ENCODE results near the gene ATRIP. TPM values are rescaled to one million over a fixed set of nuclear protein-coding genes. Genes with fewer than 3 reads are reported as not detected.

Gene ATRIP
- total and polyA plus RNA-seq, 7 donors: 1.8 to 9.4 (median 5.1) TPM

- Histone ChIP-seq H3K9me3 (no peaks in the 10 kb centered on the region), H3K4me1 (peaks cover 0 to 26% (median 24%) of the 10 kb centered on the region in 4 donors), H3K36me3 (no peaks in the 10 kb centered on the region), H3K27ac (no peak overlapping the region), H3K27me3 (no peaks in the 10 kb centered on the region), H3K4me3 (no peak overlapping the region)
- WGBS, 2 donors: 92 to 95% methylated on average over 6 of the region's 6 CpGs
- TF ChIP-seq POLR2A (IDR thresholded peaks at IDR 0.05) (no peak), CTCF (IDR thresholded peaks at IDR 0.05) (no peak), EP300 (IDR thresholded peaks at IDR 0.05) (no peak), POLR2AphosphoS5 (IDR thresholded peaks at IDR 0.05) (no peak)
- intact Hi-C loops (cut with DNase I): no loop called here
- no peak for DNase-seq
Measured at GRCh38 chr3:48505968-48506504, 59.5 kb downstream of the ATRIP start.

- no peak overlapping the region for H3K4me3 ChIP-seq
- peaks cover 0 to 22% (median 21%) of the 10 kb centered on the region in 4 donors for H3K4me1 ChIP-seq
- intact Hi-C loops (cut with DNase I): no loop called here
- TF ChIP-seq POLR2AphosphoS5 (IDR thresholded peaks at IDR 0.05) (no peak), POLR2A (IDR thresholded peaks at IDR 0.05) (no peak), CTCF (IDR thresholded peaks at IDR 0.05) (peak in 3 of 4 experiments; percentile 13 to 31 (median 13)), EP300 (IDR thresholded peaks at IDR 0.05) (no peak)
- no peak for DNase-seq
- H3K27me3 ChIP-seq: no peaks in the 10 kb centered on the region
- no peak overlapping the region for H3K27ac ChIP-seq
- no peaks in the 10 kb centered on the region for H3K36me3 ChIP-seq
- 28 to 41% methylated on average over 10 of the region's 10 CpGs for WGBS, 2 donors
- no peaks in the 10 kb centered on the region for H3K9me3 ChIP-seq
Measured at GRCh38 chr3:48507256-48508061, 60.9 kb downstream of the ATRIP start.

GRCh38 chr3:48511551-48511950 is 65.0 kb downstream of the ATRIP start:
- intact Hi-C loops (cut with DNase I): no loop called here
- Histone ChIP-seq H3K9me3 (no peaks in the 10 kb centered on the region), H3K36me3 (no peaks in the 10 kb centered on the region), H3K27ac (no peak overlapping the region), H3K27me3 (no peaks in the 10 kb centered on the region), H3K4me1 (no peaks in the 10 kb centered on the region), H3K4me3 (no peak overlapping the region)
- DNase-seq: no peak
- TF ChIP-seq POLR2AphosphoS5 (IDR thresholded peaks at IDR 0.05) (no peak), POLR2A (IDR thresholded peaks at IDR 0.05) (no peak), CTCF (IDR thresholded peaks at IDR 0.05) (no peak), EP300 (IDR thresholded peaks at IDR 0.05) (no peak)
- whole genome bisulfite sequencing, 2 donors: 86% methylated on average over 4 of the region's 4 CpGs

GRCh38 chr3:48514431-48515227 is 68.1 kb downstream of the ATRIP start:
- Histone ChIP-seq H3K27me3 (no peaks in the 10 kb centered on the region), H3K27ac (no peak overlapping the region), H3K4me3 (no peak overlapping the region), H3K36me3 (no peaks in the 10 kb centered on the region), H3K4me1 (no peaks in the 10 kb centered on the region), H3K9me3 (no peaks in the 10 kb centered on the region)
- TF ChIP-seq CTCF (IDR thresholded peaks at IDR 0.05): no peak
- TF ChIP-seq EP300 (IDR thresholded peaks at IDR 0.05): no peak
- TF ChIP-seq POLR2AphosphoS5 (IDR thresholded peaks at IDR 0.05): no peak
- TF ChIP-seq POLR2A (IDR thresholded peaks at IDR 0.05): no peak
- WGBS, 2 donors: 70 to 90% methylated on average over 8 of the region's 8 CpGs
- intact Hi-C loops (cut with DNase I): no loop called here
- no peak for DNase-seq

Other genes starting within 250 kb of the ATRIP start
- 1 to 10 TPM in 1 of 4 donors, not detected in 3; 1.1 TPM for gene CAMP, start 223.2 kb upstream of the ATRIP start, total RNA-seq
- 1 to 10 TPM in 1 of 3 donors, not detected in 2; 1.2 TPM for gene CAMP, start 223.2 kb upstream of the ATRIP start, polyA plus RNA-seq
- 10 to 100 TPM in 2 of 4 donors, 1 to 10 TPM in 2; 5.7 to 24.1 (median 10.8) TPM for gene ZNF589, start 205.6 kb upstream of the ATRIP start, total RNA-seq
- gene ZNF589, start 205.6 kb upstream of the ATRIP start, polyA plus RNA-seq: 1 to 10 TPM; 1.2 to 8.1 (median 1.8) TPM
- 10 to 100 TPM; 14.7 to 36.2 (median 24.4) TPM for gene NME6, start 145.4 kb upstream of the ATRIP start, total RNA-seq
- gene NME6, start 145.4 kb upstream of the ATRIP start, polyA plus RNA-seq: 10 to 100 TPM; 20.0 to 24.0 (median 20.4) TPM
- not detected for gene SPINK8, start 113.1 kb upstream of the ATRIP start, total RNA-seq
- gene SPINK8, start 113.1 kb upstream of the ATRIP start, polyA plus RNA-seq: not detected
- not detected for gene FBXW12, start 74.5 kb upstream of the ATRIP start, total RNA-seq
- gene FBXW12, start 74.5 kb upstream of the ATRIP start, polyA plus RNA-seq: not detected
- 100 to 1,000 TPM in 1 of 4 donors, 10 to 100 TPM in 3; 59.9 to 162 (median 79.7) TPM for gene PLXNB1, start 16.7 kb upstream of the ATRIP start, total RNA-seq
- 10 to 100 TPM; 10.2 to 88.0 (median 10.4) TPM for gene PLXNB1, start 16.7 kb upstream of the ATRIP start, polyA plus RNA-seq
- gene CCDC51, start 6.6 kb upstream of the ATRIP start, total RNA-seq: 10 to 100 TPM in 3 of 4 donors, 1 to 10 TPM in 1; 9.4 to 22.5 (median 13.1) TPM
- gene CCDC51, start 6.6 kb upstream of the ATRIP start, polyA plus RNA-seq: 10 to 100 TPM; 12.7 to 21.6 (median 18.6) TPM
- gene TMA7, start 6.5 kb upstream of the ATRIP start, total RNA-seq: 100 to 1,000 TPM; 146 to 352 (median 244) TPM
- 100 to 1,000 TPM; 419 to 762 (median 624) TPM for gene TMA7, start 6.5 kb upstream of the ATRIP start, polyA plus RNA-seq
- gene SHISA5, start 57.4 kb downstream of the ATRIP start, total RNA-seq: 10 to 100 TPM; 62.0 to 88.9 (median 74.7) TPM
- gene SHISA5, start 57.4 kb downstream of the ATRIP start, polyA plus RNA-seq: 100 to 1,000 TPM in 1 of 3 donors, 10 to 100 TPM in 2; 57.7 to 142 (median 60.1) TPM
- gene PFKFB4, start 110.1 kb downstream of the ATRIP start, total RNA-seq: 1 to 10 TPM; 1.5 to 6.7 (median 2.7) TPM
- 1 to 10 TPM; 4.2 to 8.0 (median 4.8) TPM for gene PFKFB4, start 110.1 kb downstream of the ATRIP start, polyA plus RNA-seq
- gene UCN2, start 117.0 kb downstream of the ATRIP start, total RNA-seq: not detected
- gene UCN2, start 117.0 kb downstream of the ATRIP start, polyA plus RNA-seq: under 1 TPM in 1 of 3 donors, not detected in 2; 0.10 TPM
- 1 to 10 TPM; 1.5 to 9.4 (median 2.6) TPM for gene COL7A1, start 148.6 kb downstream of the ATRIP start, total RNA-seq
- 10 to 100 TPM in 1 of 3 donors, 1 to 10 TPM in 2; 1.4 to 15.4 (median 3.0) TPM for gene COL7A1, start 148.6 kb downstream of the ATRIP start, polyA plus RNA-seq
- 100 to 1,000 TPM; 199 to 241 (median 223) TPM for gene UQCRC1, start 162.9 kb downstream of the ATRIP start, total RNA-seq
- 100 to 1,000 TPM; 451 to 828 (median 586) TPM for gene UQCRC1, start 162.9 kb downstream of the ATRIP start, polyA plus RNA-seq
- gene TMEM89, start 175.0 kb downstream of the ATRIP start, total RNA-seq: not detected
- 1 to 10 TPM in 1 of 3 donors, not detected in 2; 1.2 TPM for gene TMEM89, start 175.0 kb downstream of the ATRIP start, polyA plus RNA-seq
- 10 to 100 TPM in 3 of 4 donors, 1 to 10 TPM in 1; 6.4 to 33.0 (median 17.0) TPM for gene SLC26A6, start 188.7 kb downstream of the ATRIP start, total RNA-seq
- 10 to 100 TPM in 1 of 3 donors, 1 to 10 TPM in 2; 9.0 to 70.8 (median 9.7) TPM for gene SLC26A6, start 188.7 kb downstream of the ATRIP start, polyA plus RNA-seq
- 1 to 10 TPM in 2 of 4 donors, under 1 TPM in 2; 0.33 to 1.4 (median 0.72) TPM for gene CELSR3, start 216.1 kb downstream of the ATRIP start, total RNA-seq
- 1 to 10 TPM in 1 of 3 donors, under 1 TPM in 2; under 0.01 to 2.5 (median under 0.01) TPM for gene CELSR3, start 216.1 kb downstream of the ATRIP start, polyA plus RNA-seq
- 10 to 100 TPM in 3 of 4 donors, 1 to 10 TPM in 1; 7.7 to 29.3 (median 22.8) TPM for gene NCKIPSD, start 239.2 kb downstream of the ATRIP start, total RNA-seq
- 10 to 100 TPM; 10.2 to 17.7 (median 14.3) TPM for gene NCKIPSD, start 239.2 kb downstream of the ATRIP start, polyA plus RNA-seq

All from sigmoid colon (tissue), 7 donors.